ENCODE data around the gene RGL3.
"Not testable (repeated sequence)": the region's sequence is repeated elsewhere in the genome, so short reads cannot be mapped to it uniquely, and the experiment has no call there.

The RGL3 gene

GRCh38 chr19:11420429-11421370 is 1.6 kb upstream of the RGL3 start:
- no peak for FAIRE-seq

GRCh38 chr19:11418094-11418548 is 993 bp downstream of the RGL3 start:
- FAIRE-seq = no peak

- FAIRE-seq = no peak
Observed at GRCh38 chr19:11416346-11417052, 2.6 kb downstream of the RGL3 start.

- FAIRE-seq = no peak
Observed at GRCh38 chr19:11414544-11414943, 4.6 kb downstream of the RGL3 start.

DNA sequence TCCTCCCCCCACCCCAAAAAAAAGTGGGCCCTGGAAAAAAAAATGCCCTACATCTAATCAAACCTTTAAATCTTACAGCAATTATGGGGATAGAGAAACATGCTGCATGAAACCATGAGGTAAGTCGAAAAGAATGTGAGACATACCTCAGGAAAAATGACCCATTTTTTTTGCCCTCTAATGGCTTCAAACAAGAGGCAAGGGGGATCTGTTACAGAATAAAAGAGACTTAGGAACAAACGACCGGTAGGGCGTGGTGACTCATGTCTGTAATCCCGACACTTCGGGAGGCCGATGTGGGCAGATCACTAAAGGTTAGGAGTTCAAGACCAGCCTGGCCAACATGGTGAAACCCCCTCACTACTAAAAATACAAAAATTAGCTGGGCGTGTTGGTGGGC is 8.4 kb downstream of the RGL3 start:
- FAIRE-seq = no peak

DNA sequence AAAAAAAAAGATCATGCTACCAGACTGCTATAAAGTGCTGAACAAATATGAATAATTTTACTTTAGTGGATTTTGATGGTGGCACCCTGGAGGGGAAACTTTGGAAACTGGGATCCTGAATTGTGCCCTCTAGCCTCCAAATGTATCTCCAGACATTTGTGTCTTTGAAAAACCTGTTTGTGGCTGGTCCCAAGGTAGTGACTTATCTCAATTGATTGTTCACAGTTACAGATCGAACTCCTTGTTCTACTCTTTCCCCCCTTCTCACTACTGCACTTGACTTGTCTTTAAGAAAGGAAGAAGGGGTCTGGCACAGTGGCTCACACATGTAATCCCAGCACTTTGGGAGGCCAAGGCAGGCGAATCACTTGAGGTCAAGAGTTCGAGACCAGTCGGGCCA is 10.5 kb downstream of the RGL3 start:
- no peak for FAIRE-seq

GRCh38 chr19:11406703-11407236 is 12.3 kb downstream of the RGL3 start:
- not testable (repeated sequence) for FAIRE-seq

- no peak for FAIRE-seq
Observed at GRCh38 chr19:11405846-11406643, 13.1 kb downstream of the RGL3 start.

- no peak for FAIRE-seq
Observed at GRCh38 chr19:11404588-11405222, 14.4 kb downstream of the RGL3 start.

- no peak for FAIRE-seq
Observed at GRCh38 chr19:11401808-11402543, 17.1 kb downstream of the RGL3 start.

- no peak for FAIRE-seq
Observed at GRCh38 chr19:11400798-11401197, 18.3 kb downstream of the RGL3 start.

DNA sequence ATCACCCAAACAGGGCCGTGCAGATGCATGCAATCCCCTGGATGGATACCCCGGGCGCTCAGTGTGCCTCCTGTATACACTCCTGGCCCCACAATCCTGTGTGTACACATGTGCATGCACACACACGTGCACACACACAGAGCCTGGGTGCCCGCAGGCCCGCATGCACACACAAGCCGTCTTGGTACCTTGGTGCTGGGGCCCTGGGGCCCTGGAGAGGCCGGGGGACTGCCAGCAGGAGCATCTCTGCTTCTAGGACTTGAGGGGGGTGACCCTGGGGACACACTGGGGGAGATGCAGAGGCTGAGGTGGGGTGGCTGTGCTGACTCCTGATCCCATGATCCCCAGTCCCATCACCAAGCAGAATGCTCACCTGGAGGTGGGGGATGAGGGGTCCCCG is 19.4 kb downstream of the RGL3 start:
- no peak for FAIRE-seq

GRCh38 chr19:11397089-11397610 is 22.0 kb downstream of the RGL3 start:
- no peak for FAIRE-seq

DNA sequence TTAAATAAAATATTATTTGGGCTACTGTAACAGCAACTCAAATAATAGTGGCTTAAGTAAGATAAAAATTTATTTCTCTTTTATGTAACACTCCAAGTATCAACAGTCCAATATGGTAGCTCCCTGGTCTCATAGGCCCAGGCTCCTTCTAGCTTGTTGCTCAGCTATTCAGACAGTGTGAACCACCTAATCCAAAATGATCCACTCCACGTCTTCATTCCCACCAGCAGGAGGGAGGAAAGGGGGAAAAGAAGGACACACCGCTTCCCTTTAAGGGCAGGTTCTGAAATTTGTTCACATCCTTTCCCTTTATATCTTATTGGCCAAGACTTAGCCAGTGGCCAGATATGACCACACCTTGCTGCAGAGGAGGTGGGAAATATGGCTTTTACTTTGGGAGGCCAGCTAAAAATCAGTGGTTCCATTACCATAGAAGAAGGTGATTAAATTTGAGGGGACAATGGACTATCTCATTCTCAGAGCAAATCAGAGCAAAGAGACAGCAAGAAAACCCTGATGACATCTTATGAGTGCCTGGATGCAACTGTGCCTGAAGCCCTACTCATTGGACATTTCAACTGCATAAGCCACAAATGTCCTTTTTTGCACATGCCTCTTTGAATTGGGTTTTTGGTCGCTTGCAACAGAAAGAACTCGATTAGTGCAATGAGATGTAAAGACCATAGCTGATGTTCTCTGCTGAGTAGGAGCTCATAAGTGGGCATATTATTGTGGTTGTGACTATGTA is 28.0 kb downstream of the RGL3 start:
- FAIRE-seq = no peak

GRCh38 chr19:11390359-11390758 is 28.8 kb downstream of the RGL3 start:
- no peak for FAIRE-seq

DNA sequence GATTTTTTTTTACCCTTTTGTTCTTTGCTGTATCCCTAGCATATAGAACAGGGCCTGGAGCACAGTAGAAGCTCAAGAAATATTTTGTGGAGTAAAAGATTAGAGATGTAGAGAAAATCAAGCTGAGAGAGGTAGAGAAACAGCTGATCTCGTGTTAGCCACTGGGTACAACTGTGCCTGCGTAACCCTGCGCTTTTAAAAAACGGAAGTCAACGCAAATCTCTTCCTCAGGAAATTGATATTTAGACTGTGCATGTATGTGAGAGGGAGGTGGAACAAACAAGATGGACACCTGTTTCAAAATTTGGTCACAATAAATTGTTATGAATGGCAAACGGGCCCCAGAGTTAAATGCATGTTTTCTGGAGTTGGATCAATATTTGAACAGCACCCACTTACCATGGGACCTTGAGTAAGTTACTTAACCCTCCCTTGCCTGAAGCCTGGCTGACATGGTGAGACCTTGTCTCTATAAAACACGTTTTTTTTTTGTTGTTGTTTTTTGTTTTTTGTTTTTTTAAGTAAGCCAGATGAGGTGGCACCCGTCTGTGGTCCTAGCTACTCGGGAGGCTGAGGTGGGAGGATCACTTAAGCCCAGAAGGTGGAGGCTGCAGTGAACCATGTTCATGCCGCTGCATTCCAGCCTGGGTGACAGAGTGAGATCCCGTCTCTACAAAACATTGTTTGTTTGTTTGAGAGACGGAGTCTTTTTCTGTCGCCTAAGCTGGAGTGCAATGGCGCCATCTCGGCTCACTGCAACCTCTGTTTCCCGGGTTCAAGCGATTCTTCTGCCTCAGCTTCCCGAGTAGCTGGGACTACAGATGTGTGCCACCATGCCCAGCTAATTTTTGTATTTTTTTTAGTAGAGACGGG is 31.7 kb downstream of the RGL3 start:
- no peak for FAIRE-seq

DNA sequence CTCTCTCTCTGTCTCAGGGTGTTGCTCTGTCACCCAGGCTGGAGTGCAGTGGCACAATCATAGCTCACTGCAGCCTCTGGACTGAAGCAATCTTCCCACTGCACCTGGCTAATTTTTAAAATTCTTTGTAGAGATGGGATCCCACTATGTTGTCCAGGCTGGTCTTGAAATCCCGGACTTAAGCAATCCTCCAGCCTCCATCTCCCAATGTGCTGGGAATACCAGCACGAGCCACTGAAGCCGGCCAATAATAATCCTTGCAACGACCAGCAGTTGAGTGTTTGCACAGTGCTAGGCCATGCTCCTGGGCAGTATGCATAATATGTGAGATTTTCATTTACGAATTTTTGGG is 34.4 kb downstream of the RGL3 start:
- no peak for FAIRE-seq

GRCh38 chr19:11383706-11384048 is 35.4 kb downstream of the RGL3 start:
- FAIRE-seq = no peak

DNA sequence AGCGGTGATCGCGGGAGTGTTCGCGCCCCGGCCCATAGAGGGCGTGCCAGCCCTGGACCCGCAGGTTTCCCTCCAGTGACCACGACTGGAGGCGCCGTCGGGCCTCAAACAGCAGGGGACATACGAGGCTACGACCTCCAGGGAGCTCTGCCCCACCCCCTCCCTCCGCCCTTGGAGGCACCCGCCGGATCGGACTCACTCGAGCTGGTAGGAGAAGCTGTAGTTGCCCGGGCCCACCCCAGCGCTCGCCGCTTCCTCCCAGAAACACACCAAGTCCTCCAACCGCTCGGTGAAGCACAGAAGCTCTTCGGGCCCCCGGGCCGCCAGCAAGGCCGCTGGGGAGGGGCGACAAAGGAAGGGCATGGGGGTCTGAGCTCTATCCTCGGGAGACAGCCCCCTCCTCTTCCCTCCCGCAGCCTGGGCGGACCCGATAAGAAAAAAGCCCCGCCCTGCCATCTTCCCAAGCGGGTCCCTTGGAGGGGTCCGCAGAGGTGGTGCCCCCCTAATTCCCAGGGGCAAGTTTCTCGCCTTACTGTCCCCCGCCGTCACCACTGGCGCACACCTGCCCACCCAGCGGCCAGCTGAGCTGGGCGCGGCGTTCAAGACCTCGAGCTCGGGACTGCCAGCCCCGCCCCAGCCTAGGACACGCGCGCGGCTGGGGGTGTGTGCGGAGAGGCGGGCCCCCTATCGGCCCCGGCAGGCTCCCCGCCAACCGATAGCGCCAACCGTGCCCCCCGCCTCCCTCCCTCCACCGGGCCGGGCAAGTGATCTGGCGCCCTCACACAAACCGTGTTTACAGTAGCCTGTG is 36.0 kb downstream of the RGL3 start:
- FAIRE-seq = no peak
